Activated CD4-positive, alpha-beta memory T cell treated with anti-CD3 and anti-CD28 coated beads for 36 hours (primary cell): ENCODE results near the gene ARHGDIB. TPM values are rescaled to one million over a fixed set of nuclear protein-coding genes. Genes with fewer than 3 reads are reported as not detected.
A peak's percentile ranks its signal among the peaks of the same experiment; 100 is the strongest.

Source experiments
- CTCF ChIA-PET: fragments of 350-600 bp; sonication (Branson Sonifier 250); formaldehyde crosslinking; loops from one replicate; lab custom pipeline; 2021; ENCODE audit warnings: antibody characterized with exemption, inconsistent platforms; lab: Charles Lee
- POLR2A ChIA-PET: fragments of 350-600 bp; sonication (Branson Sonifier 250); formaldehyde crosslinking; loops from one replicate; lab custom pipeline; 2021; ENCODE audit warnings: antibody characterized with exemption; lab: Charles Lee
- DNase-seq: peaks from one replicate; pipeline ENCODE4 v3.0.0-alpha.2; 2020
- H3K27ac Mint-ChIP-seq: one replicate; pipeline ENCODE4 v1.8.0; 2021; ENCODE audit warnings: mixed read lengths
- H3K27me3 Mint-ChIP-seq: one replicate; pipeline ENCODE4 v1.8.0; 2021; ENCODE audit warnings: mixed read lengths
- H3K36me3 Mint-ChIP-seq: one replicate; pipeline ENCODE4 v1.8.0; 2021; ENCODE audit warnings: mixed read lengths
- H3K4me1 Mint-ChIP-seq: one replicate; pipeline ENCODE4 v1.8.0; 2021; ENCODE audit warnings: low read depth, mixed read lengths
- H3K4me3 Mint-ChIP-seq: one replicate; pipeline ENCODE4 v1.8.0; 2021; ENCODE audit warnings: mild to moderate bottlenecking, mixed read lengths
- H3K9me3 Mint-ChIP-seq: one replicate; pipeline ENCODE4 v1.8.0; 2021; ENCODE audit warnings: mixed read lengths
- intact Hi-C: fragments of 100-400 bp; cut with micrococcal nuclease; formaldehyde crosslinking; loops from one replicate; pipeline ENCODE4 v1.15.1; 2023
- total RNA-seq, 2 experiments: library from RNA; stranded (reverse); gene quantifications; one replicate each; pipeline ENCODE4 v1.2.3, GENCODE V29; 2021

The ARHGDIB gene
- total RNA-seq, 2 experiments from 2014 or later: 640 to 644 TPM

- H3K27me3 Mint-ChIP-seq: no peaks in the 10 kb centered on the region
- peaks cover 20% of the 10 kb centered on the region for H3K36me3 Mint-ChIP-seq
- peak overlapping the region; percentile 45 for H3K4me3 Mint-ChIP-seq
- POLR2A ChIA-PET: interaction anchor here (1.0 to 2.6 kb wide), 3 partner anchors 13 to 193 kb away, joined by 5 to 19 read pairs (median 11); a partner anchor contains a TSS
- CTCF ChIA-PET: interaction anchor here (1.5 to 2.6 kb wide), 2 partner anchors 160 to 194 kb away, joined by 3 to 14 read pairs; partner anchors contain the start of genes C12orf60 and WBP11
- H3K9me3 Mint-ChIP-seq: no peaks in the 10 kb centered on the region
- H3K4me1 Mint-ChIP-seq: peaks cover 39% of the 10 kb centered on the region
- peak overlapping the region; percentile 85 for H3K27ac Mint-ChIP-seq
- no peak for DNase-seq
- intact Hi-C loops: loop anchor here (2.0 to 5.0 kb wide), 3 partner anchors 15 to 706 kb away; no protein-coding TSS in a partner anchor
These were observed 2.1 kb upstream of the ARHGDIB start for GRCh38 chr12:14963520-14963919.

- Mint-ChIP-seq H3K4me3 (peak overlapping the region; percentile 88), H3K9me3 (no peaks in the 10 kb centered on the region), H3K4me1 (peaks cover 42% of the 10 kb centered on the region), H3K36me3 (peaks cover 24% of the 10 kb centered on the region), H3K27ac (peak overlapping the region; percentile 96), H3K27me3 (no peaks in the 10 kb centered on the region)
- no peak for DNase-seq
- ChIA-PET POLR2A (interaction anchor here (1.0 to 2.6 kb wide), 6 partner anchors 10 to 192 kb away, joined by 5 to 19 read pairs (median 8); partner anchors contain the start of genes C12orf60, PDE6H and WBP11), CTCF (interaction anchor here (2.6 kb wide), 1 partner anchor 193 kb away, joined by 14 read pairs; a partner anchor contains a TSS)
- intact Hi-C loops: loop anchor here (2.0 to 5.0 kb wide), 3 partner anchors 14 to 705 kb away; no protein-coding TSS in a partner anchor
These were observed 1.4 kb upstream of the ARHGDIB start for GRCh38 chr12:14962797-14963196.

- intact Hi-C loops: loop anchor here (2.0 to 5.0 kb wide), 3 partner anchors 13 to 705 kb away; no protein-coding TSS in a partner anchor
- Mint-ChIP-seq H3K4me1 (peaks cover 40% of the 10 kb centered on the region), H3K4me3 (peak overlapping the region; percentile 88), H3K36me3 (peaks cover 26% of the 10 kb centered on the region), H3K9me3 (no peaks in the 10 kb centered on the region), H3K27me3 (no peaks in the 10 kb centered on the region), H3K27ac (peak overlapping the region; percentile 96)
- ChIA-PET CTCF (interaction anchor here (0.9 to 2.6 kb wide), 5 partner anchors 10 to 192 kb away, joined by 4 to 14 read pairs (median 4); a partner anchor contains a TSS), POLR2A (interaction anchor here (0.8 to 2.6 kb wide), 10 partner anchors 10 to 192 kb away, joined by 3 to 19 read pairs (median 6); partner anchors contain the start of genes C12orf60, PDE6H and WBP11)
- no peak for DNase-seq
These were observed 745 bp upstream of the ARHGDIB start for GRCh38 chr12:14962153-14962539.

GRCh38 chr12:14960548-14961465 lies 594 bp downstream of the ARHGDIB start:
- Mint-ChIP-seq H3K4me3 (peak overlapping the region; percentile 88), H3K4me1 (peaks cover 43% of the 10 kb centered on the region), H3K27me3 (no peaks in the 10 kb centered on the region), H3K9me3 (no peaks in the 10 kb centered on the region), H3K36me3 (peaks cover 26% of the 10 kb centered on the region), H3K27ac (peak overlapping the region; percentile 96)
- ChIA-PET CTCF (interaction anchor here (0.7 to 2.6 kb wide), 4 partner anchors 8 to 191 kb away, joined by 3 to 14 read pairs (median 6); partner anchors contain the start of gene ERP27), POLR2A (interaction anchor here (1.1 to 3.7 kb wide), 11 partner anchors 10 to 190 kb away, joined by 3 to 19 read pairs (median 7); partner anchors contain the start of genes C12orf60, PDE6H and WBP11)
- intact Hi-C loops: loop anchor here (1.0 to 5.0 kb wide), 7 partner anchors 9 to 704 kb away; partner anchors contain the start of genes C12orf60 and WBP11
- peak; percentile 49 for DNase-seq

GRCh38 chr12:14959916-14960496 lies 1.4 kb downstream of the ARHGDIB start:
- H3K36me3 Mint-ChIP-seq: peaks cover 26% of the 10 kb centered on the region
- intact Hi-C loops: loop anchor here (2.0 to 10.0 kb wide), 4 partner anchors 35 to 925 kb away; partner anchors contain the start of gene STRAP
- peak overlapping the region; percentile 88 for H3K4me3 Mint-ChIP-seq
- CTCF ChIA-PET: interaction anchor here (0.6 to 1.3 kb wide), 2 partner anchors 10 to 12 kb away, joined by 3 to 5 read pairs; no protein-coding TSS in a partner anchor
- POLR2A ChIA-PET: interaction anchor here (0.9 to 3.7 kb wide), 6 partner anchors 9 to 574 kb away, joined by 3 to 17 read pairs (median 8); a partner anchor contains a TSS
- H3K27ac Mint-ChIP-seq: peak overlapping the region; percentile 96
- H3K27me3 Mint-ChIP-seq: no peaks in the 10 kb centered on the region
- H3K4me1 Mint-ChIP-seq: peaks cover 35% of the 10 kb centered on the region
- no peaks in the 10 kb centered on the region for H3K9me3 Mint-ChIP-seq
- no peak for DNase-seq

- DNase-seq: no peak
These were observed 1.9 kb downstream of the ARHGDIB start for GRCh38 chr12:14959463-14959862.

GRCh38 chr12:14959126-14959440 lies 2.3 kb downstream of the ARHGDIB start:
- peak overlapping the region; percentile 96 for H3K27ac Mint-ChIP-seq
- ChIA-PET CTCF (interaction anchor here (1.1 to 1.5 kb wide), 3 partner anchors 9 to 37 kb away, joined by 3 to 7 read pairs (median 5); no protein-coding TSS in a partner anchor), POLR2A (interaction anchor here (0.8 to 3.7 kb wide), 6 partner anchors 8 to 573 kb away, joined by 3 to 17 read pairs (median 8); a partner anchor contains a TSS)
- intact Hi-C loops: loop anchor here (10.0 kb wide), 1 partner anchor 926 kb away; the partner anchor contains the start of gene STRAP
- H3K36me3 Mint-ChIP-seq: peaks cover 26% of the 10 kb centered on the region
- H3K9me3 Mint-ChIP-seq: no peaks in the 10 kb centered on the region
- DNase-seq: peak; percentile 46
- H3K4me1 Mint-ChIP-seq: peaks cover 32% of the 10 kb centered on the region
- H3K27me3 Mint-ChIP-seq: no peaks in the 10 kb centered on the region
- H3K4me3 Mint-ChIP-seq: peak overlapping the region; percentile 88

More at GRCh38 chr12:14959463-14959862, 1.9 kb downstream of the ARHGDIB start:
- no peaks in the 10 kb centered on the region for H3K9me3 Mint-ChIP-seq
- intact Hi-C loops: loop anchor here (10.0 kb wide), 1 partner anchor 925 kb away; the partner anchor contains the start of gene STRAP
- ChIA-PET CTCF (interaction anchor here (0.6 to 1.5 kb wide), 3 partner anchors 9 to 11 kb away, joined by 3 to 7 read pairs (median 5); no protein-coding TSS in a partner anchor), POLR2A (interaction anchor here (0.8 to 3.7 kb wide), 7 partner anchors 8 to 574 kb away, joined by 3 to 17 read pairs (median 4); a partner anchor contains a TSS)
- peak overlapping the region; percentile 88 for H3K4me3 Mint-ChIP-seq
- H3K27ac Mint-ChIP-seq: peak overlapping the region; percentile 96
- peaks cover 26% of the 10 kb centered on the region for H3K36me3 Mint-ChIP-seq
- peaks cover 32% of the 10 kb centered on the region for H3K4me1 Mint-ChIP-seq
- no peaks in the 10 kb centered on the region for H3K27me3 Mint-ChIP-seq

GRCh38 chr12:14958361-14959125 lies 2.9 kb downstream of the ARHGDIB start:
- peak overlapping the region; percentile 96 for H3K27ac Mint-ChIP-seq
- no peaks in the 10 kb centered on the region for H3K27me3 Mint-ChIP-seq
- intact Hi-C loops: loop anchor here (10.0 kb wide), 1 partner anchor 926 kb away; the partner anchor contains the start of gene STRAP
- H3K4me1 Mint-ChIP-seq: peaks cover 32% of the 10 kb centered on the region
- ChIA-PET POLR2A (interaction anchor here (0.8 to 3.7 kb wide), 6 partner anchors 8 to 188 kb away, joined by 3 to 17 read pairs (median 8); a partner anchor contains a TSS), CTCF (interaction anchor here (0.7 to 1.5 kb wide), 4 partner anchors 8 to 37 kb away, joined by 3 to 7 read pairs (median 4); no protein-coding TSS in a partner anchor)
- peak overlapping the region; percentile 88 for H3K4me3 Mint-ChIP-seq
- no peaks in the 10 kb centered on the region for H3K9me3 Mint-ChIP-seq
- H3K36me3 Mint-ChIP-seq: peaks cover 26% of the 10 kb centered on the region
- DNase-seq: no peak

- peak overlapping the region; percentile 96 for H3K27ac Mint-ChIP-seq
- intact Hi-C loops: loop anchor here (2.0 to 10.0 kb wide), 3 partner anchors 563 to 927 kb away; partner anchors contain the start of gene STRAP
- ChIA-PET CTCF (interaction anchor here (0.7 to 1.1 kb wide), 4 partner anchors 16 to 264 kb away, joined by 3 read pairs; partner anchors contain the start of gene RERG), POLR2A (interaction anchor here (1.3 to 3.7 kb wide), 7 partner anchors 7 to 187 kb away, joined by 3 to 17 read pairs (median 7); partner anchors contain the start of genes C12orf60 and WBP11)
- peaks cover 29% of the 10 kb centered on the region for H3K36me3 Mint-ChIP-seq
- H3K27me3 Mint-ChIP-seq: no peaks in the 10 kb centered on the region
- peaks cover 32% of the 10 kb centered on the region for H3K4me1 Mint-ChIP-seq
- peak overlapping the region; percentile 88 for H3K4me3 Mint-ChIP-seq
- no peak for DNase-seq
- no peaks in the 10 kb centered on the region for H3K9me3 Mint-ChIP-seq
These were observed 3.7 kb downstream of the ARHGDIB start for GRCh38 chr12:14957551-14958168.
